ENCODE data around the gene AP4M1.

GRCh38 chr7:100066953-100067352 is 34.5 kb upstream of the AP4M1 start:
- TF ChIP-seq CTCF (IDR thresholded peaks at IDR 0.05 in 2 of 3, conservative IDR thresholded peaks at IDR 0.05 in 1 of 3; ENCODE audit: insufficient read depth in 2 of 3, low read depth in 1 of 3, low read length in 3 of 3), result no peak
- TF ChIP-seq RB1 (IDR thresholded peaks at IDR 0.05; ENCODE audit: low read depth), result no peak
- no peak for TF ChIP-seq MLX (CRISPR knock-in tag; conservative IDR thresholded peaks at IDR 0.05)
- no peak for TF ChIP-seq RNF2 (IDR thresholded peaks at IDR 0.05)
- no peak for TF ChIP-seq TCF7 (IDR thresholded peaks at IDR 0.05; ENCODE audit: borderline replicate concordance)
- TF ChIP-seq MECOM (CRISPR knock-in tag; IDR thresholded peaks at IDR 0.05), result no peak
- TF ChIP-seq FOXP4 (CRISPR knock-in tag; IDR thresholded peaks at IDR 0.05; ENCODE audit: borderline replicate concordance), result no peak
- TF ChIP-seq CEBPB (tag; IDR thresholded peaks at IDR 0.05), result no peak
- no peak for TF ChIP-seq CBFB (CRISPR knock-in tag; IDR thresholded peaks at IDR 0.05)
- no peak for TF ChIP-seq ZNF311 (CRISPR knock-in tag; IDR thresholded peaks at IDR 0.05)
- TF ChIP-seq TEAD4 (IDR thresholded peaks at IDR 0.05; ENCODE audit: low read length), result no peak
- no peak for TF ChIP-seq TEAD4 (CRISPR knock-in tag; IDR thresholded peaks at IDR 0.05; ENCODE audit: borderline replicate concordance)
- TF ChIP-seq KLF10 (CRISPR knock-in tag; IDR thresholded peaks at IDR 0.05), result no peak
- TF ChIP-seq ZNF282 (CRISPR knock-in tag; IDR thresholded peaks at IDR 0.05), result no peak

All from K562 (cell line).